Measurements from ENCODE around the gene EML5. TPM values are rescaled to one million over a fixed set of nuclear protein-coding genes. Genes with fewer than 3 reads are reported as not detected.
A peak's percentile ranks its signal among the peaks of the same experiment; 100 is the strongest.

Gene EML5
- total RNA-seq, 1 donor from 2014 or later: under 0.01 TPM

- peak in 1 of 2 donors; percentile 31 for DNase-seq (ENCODE audit: low read depth in 2 of 2)
Measured at GRCh38 chr14:88563845-88564244, 228.9 kb downstream of the EML5 start.

GRCh38 chr14:88562831-88563686 lies 229.7 kb downstream of the EML5 start, which contains the start of gene ZC3H14:
ZC3H14 (plus strand) TSS chr14:88563037; CDS start chr14:88563134, 97 bp downstream.
- peak; percentile 91 to 94 for DNase-seq (ENCODE audit: low read depth in 2 of 2)

- no peak for DNase-seq (ENCODE audit: low read depth in 2 of 2)
Measured at GRCh38 chr14:88562532-88562830, 230.3 kb downstream of the EML5 start.

Other genes with a start within 250 kb of the EML5 start
- gene PTPN21, start 237.9 kb downstream of the EML5 start, total RNA-seq: 2.8 and 5.2 TPM in 2 replicates
- gene ZC3H14, start 229.9 kb downstream of the EML5 start, total RNA-seq: 35.1 and 47.2 TPM in 2 replicates
- 5.0 and 7.2 TPM in 2 replicates for gene TTC8, start 31.7 kb upstream of the EML5 start, total RNA-seq